Lower lobe of right lung (tissue), 2 donors: ENCODE data around the gene MYBPC2. TPM values are rescaled to one million over a fixed set of nuclear protein-coding genes. Genes with fewer than 3 reads are reported as not detected.
A peak's percentile ranks its signal among the peaks of the same experiment; 100 is the strongest.

Experiments used
- ATAC-seq, 2 donors: fragments of 200-7000 bp; cut with Tn5 transposase; one replicate each; pipeline ENCODE4 v1.9.1; 2020 to 2022; ENCODE audit warnings: mild to moderate bottlenecking in 2 of 2, moderate library complexity in 2 of 2
- DNase-seq: peaks from one replicate; pipeline ENCODE4 v3.0.0-alpha.2; 2020
- H3K27ac ChIP-seq: fragments of 200-600 bp; one replicate; pipeline ENCODE4 v1.8.0; 2022
- H3K27me3 ChIP-seq: fragments of 200-600 bp; one replicate; pipeline ENCODE4 v1.8.0; 2022; ENCODE audit warnings: low read depth
- H3K36me3 ChIP-seq: fragments of 200-600 bp; one replicate; pipeline ENCODE4 v1.8.0; 2022; ENCODE audit warnings: mild to moderate bottlenecking
- H3K4me1 ChIP-seq: fragments of 200-600 bp; one replicate; pipeline ENCODE4 v1.8.0; 2022
- H3K4me3 ChIP-seq: fragments of 200-600 bp; one replicate; pipeline ENCODE4 v1.8.0; 2022; ENCODE audit warnings: mild to moderate bottlenecking
- H3K9me3 ChIP-seq: fragments of 200-600 bp; one replicate; pipeline ENCODE4 v1.8.0; 2022
- intact Hi-C: fragments of 100-400 bp; cut with DNase I; formaldehyde crosslinking; loops from one replicate; pipeline ENCODE4 v1.11.0; 2022
- total RNA-seq: library from RNA; stranded (reverse); fragmentation: NEBNext Ultra II Directional; extraction: Animal tissue kit (Norgen Biotek cat#: 25700); gene quantifications from one replicate; pipeline ENCODE4 v1.2.1, GENCODE V29; 2021
- TF ChIP-seq, protein P1 (sequence below): fragments of 200-600 bp; IDR thresholded peaks from one replicate; pipeline ENCODE4 v1.8.0; 2022; ENCODE audit warnings: antibody characterized with exemption, mild to moderate bottlenecking
- donor health status: DM: no; HTN: yes; CAD: no; lungs with severe emphysema.

The MYBPC2 gene
- total RNA-seq, 1 donor from 2014 or later: not detected

DNA sequence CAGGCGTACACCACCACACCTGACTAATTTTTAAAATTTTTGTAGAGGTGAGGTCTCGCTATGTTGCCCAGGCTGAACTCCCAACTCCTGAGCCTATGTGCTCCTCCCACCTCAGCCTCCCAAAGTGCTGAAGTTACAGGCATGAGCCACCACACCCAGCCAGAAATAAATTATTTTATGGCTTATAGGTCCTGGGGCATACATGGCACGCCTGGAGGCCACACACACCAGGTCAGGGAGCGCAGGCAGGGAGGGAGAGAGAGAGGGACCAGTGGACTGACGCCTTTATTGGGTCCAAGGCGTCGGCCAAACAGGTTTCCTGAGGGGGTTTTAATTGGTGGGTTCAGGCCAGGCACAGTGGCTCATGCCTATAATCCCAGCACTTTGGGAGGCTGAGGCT, 7.1 kb upstream of the MYBPC2 start:
- no peaks in the 10 kb centered on the region for H3K9me3 ChIP-seq
- peaks cover 12% of the 10 kb centered on the region for H3K4me1 ChIP-seq
- H3K4me3 ChIP-seq: no peak overlapping the region
- H3K36me3 ChIP-seq: no peaks in the 10 kb centered on the region
- TF ChIP-seq, protein P1, sequence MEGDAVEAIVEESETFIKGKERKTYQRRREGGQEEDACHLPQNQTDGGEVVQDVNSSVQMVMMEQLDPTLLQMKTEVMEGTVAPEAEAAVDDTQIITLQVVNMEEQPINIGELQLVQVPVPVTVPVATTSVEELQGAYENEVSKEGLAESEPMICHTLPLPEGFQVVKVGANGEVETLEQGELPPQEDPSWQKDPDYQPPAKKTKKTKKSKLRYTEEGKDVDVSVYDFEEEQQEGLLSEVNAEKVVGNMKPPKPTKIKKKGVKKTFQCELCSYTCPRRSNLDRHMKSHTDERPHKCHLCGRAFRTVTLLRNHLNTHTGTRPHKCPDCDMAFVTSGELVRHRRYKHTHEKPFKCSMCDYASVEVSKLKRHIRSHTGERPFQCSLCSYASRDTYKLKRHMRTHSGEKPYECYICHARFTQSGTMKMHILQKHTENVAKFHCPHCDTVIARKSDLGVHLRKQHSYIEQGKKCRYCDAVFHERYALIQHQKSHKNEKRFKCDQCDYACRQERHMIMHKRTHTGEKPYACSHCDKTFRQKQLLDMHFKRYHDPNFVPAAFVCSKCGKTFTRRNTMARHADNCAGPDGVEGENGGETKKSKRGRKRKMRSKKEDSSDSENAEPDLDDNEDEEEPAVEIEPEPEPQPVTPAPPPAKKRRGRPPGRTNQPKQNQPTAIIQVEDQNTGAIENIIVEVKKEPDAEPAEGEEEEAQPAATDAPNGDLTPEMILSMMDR: no peak
- peaks cover 26% of the 10 kb centered on the region for H3K27me3 ChIP-seq
- intact Hi-C loops: no loop called here
- ATAC-seq (no peak), DNase-seq (no peak)
- no peak overlapping the region for H3K27ac ChIP-seq

DNA sequence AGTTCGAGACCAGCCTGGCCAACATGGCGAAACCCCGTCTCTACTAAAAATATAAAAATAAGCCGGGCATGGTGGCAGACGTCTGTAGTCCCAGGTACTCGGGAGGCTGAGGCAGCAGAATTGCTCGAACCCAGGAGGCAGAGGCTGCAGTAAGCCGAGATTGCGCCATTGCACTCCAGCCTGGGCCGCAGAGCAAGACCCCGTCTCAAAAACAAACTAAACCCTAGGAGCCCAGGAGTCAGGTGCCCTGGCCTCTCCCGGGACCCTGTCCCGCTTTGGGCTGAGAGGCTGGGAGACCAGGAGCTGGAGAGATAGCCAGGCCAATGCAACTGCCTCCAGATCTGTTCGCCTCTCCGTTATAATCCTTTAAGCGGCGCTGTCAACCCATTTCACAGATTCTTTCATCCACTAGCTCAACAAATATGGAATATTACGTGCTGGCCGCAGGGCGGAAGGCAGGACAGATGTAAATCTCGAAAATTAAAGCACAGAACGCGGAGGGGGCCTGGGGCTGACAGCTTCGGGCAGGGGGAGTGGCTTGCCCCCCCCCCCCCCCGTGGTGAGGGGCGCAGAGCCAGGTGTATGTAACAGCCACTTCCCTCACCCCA, 5.3 kb upstream of the MYBPC2 start:
- intact Hi-C loops: no loop called here
- Histone ChIP-seq H3K36me3 (no peaks in the 10 kb centered on the region), H3K9me3 (no peaks in the 10 kb centered on the region), H3K27ac (peak overlapping the region; percentile 72), H3K27me3 (peaks cover 14% of the 10 kb centered on the region), H3K4me1 (peaks cover 19% of the 10 kb centered on the region), H3K4me3 (peak overlapping the region; percentile 42)
- ATAC-seq (no peak), DNase-seq (no peak)
- TF ChIP-seq, protein P1: no peak

DNA sequence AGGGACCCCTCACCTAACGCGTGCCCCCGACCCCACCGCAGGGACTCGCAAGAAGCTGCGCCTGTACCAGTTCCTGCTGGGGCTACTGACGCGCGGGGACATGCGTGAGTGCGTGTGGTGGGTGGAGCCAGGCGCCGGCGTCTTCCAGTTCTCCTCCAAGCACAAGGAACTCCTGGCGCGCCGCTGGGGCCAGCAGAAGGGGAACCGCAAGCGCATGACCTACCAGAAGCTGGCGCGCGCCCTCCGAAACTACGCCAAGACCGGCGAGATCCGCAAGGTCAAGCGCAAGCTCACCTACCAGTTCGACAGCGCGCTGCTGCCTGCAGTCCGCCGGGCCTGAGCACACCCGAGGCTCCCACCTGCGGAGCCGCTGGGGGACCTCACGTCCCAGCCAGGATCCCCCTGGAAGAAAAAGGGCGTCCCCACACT, 4.7 kb upstream of the MYBPC2 start:
- Histone ChIP-seq H3K4me3 (peak overlapping the region; percentile 42), H3K36me3 (no peaks in the 10 kb centered on the region), H3K4me1 (peaks cover 22% of the 10 kb centered on the region), H3K27ac (peak overlapping the region; percentile 72), H3K9me3 (no peaks in the 10 kb centered on the region), H3K27me3 (peaks cover 16% of the 10 kb centered on the region)
- intact Hi-C loops: no loop called here
- ATAC-seq (peak; percentile 73 to 79), DNase-seq (peak; percentile 96)
- TF ChIP-seq, protein P1: no peak

DNA sequence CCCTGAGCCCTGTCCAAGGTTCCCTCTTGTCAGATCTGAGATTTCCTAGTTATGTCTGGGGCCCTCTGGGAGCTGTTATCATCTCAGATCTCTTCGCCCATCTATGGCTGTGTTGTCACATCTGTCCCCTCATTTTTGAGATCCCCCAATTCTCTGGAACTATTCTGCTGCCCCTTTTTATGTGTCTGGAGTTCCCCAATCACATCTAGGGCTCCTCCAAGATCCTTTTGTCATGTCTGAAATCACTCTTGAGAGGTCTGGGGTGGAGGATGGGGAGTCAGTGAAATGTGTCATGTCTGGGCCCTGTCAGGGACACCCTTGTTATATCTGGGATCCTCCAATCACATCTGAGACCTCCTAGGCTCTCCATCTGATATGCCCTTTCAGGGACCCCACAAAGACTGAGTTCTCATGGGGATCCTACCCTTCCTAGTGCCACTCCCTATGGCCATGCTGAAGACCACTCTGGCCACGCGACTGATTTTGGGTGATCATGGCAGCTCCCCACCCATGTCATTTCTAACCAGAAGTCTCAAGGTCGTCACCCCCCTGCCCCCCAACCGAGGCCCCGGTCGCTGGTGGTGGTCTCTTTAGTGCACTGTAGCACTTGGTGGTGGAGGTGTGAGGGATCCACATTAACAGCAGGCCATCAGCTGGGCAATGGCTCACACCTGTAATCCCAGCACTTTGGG, 3.8 kb upstream of the MYBPC2 start:
- Histone ChIP-seq H3K27ac (peak overlapping the region; percentile 72), H3K27me3 (peaks cover 18% of the 10 kb centered on the region), H3K36me3 (no peaks in the 10 kb centered on the region), H3K4me3 (no peak overlapping the region), H3K9me3 (no peaks in the 10 kb centered on the region), H3K4me1 (peaks cover 22% of the 10 kb centered on the region)
- TF ChIP-seq, protein P1: no peak
- intact Hi-C loops: no loop called here
- no peak for DNase-seq
- ATAC-seq: no peak

DNA sequence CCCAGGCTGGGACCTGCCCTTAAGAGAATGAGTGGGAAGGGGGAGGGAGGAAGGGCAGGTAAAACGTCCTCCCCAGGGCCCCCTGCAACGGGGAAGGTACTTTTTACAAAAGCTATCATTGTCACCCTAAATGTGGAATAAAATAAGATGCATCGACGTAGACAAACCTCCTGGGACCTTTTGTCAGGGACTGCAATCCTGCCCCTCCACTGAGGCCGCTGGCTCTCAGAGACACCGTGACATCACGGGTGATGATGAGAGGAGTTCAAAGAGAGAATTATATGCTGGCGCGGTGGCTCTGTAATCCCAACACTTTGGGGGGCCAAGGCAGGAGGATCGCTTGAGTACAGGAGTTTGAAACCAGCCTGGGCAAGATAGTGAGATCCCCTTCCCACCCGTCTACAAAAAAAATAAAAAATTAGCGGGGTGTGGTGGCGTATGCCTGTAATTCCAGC, 1.8 kb upstream of the MYBPC2 start:
- H3K27ac ChIP-seq: peak overlapping the region; percentile 82
- intact Hi-C loops: no loop called here

More for the DNA sequence above, 1.8 kb upstream of the MYBPC2 start:
- Histone ChIP-seq H3K9me3 (no peaks in the 10 kb centered on the region), H3K4me3 (peak overlapping the region; percentile 68), H3K36me3 (no peaks in the 10 kb centered on the region), H3K27me3 (peaks cover 23% of the 10 kb centered on the region), H3K4me1 (peaks cover 22% of the 10 kb centered on the region)
- ATAC-seq (no peak), DNase-seq (no peak)
- TF ChIP-seq, protein P1: no peak
